Activated CD4-positive, alpha-beta T cell treated with anti-CD3 and anti-CD28 coated beads, Interleukin-2, amount 10 ng/mL, durations not matched to agents 7 days and 5 days (primary cell): ENCODE measurements around the gene CCL16. TPM values are rescaled to one million over a fixed set of nuclear protein-coding genes. Genes with fewer than 3 reads are reported as not detected.
A peak's percentile ranks its signal among the peaks of the same experiment; 100 is the strongest.
"Not testable (repeated sequence)": the region's sequence is repeated elsewhere in the genome, so short reads cannot be mapped to it uniquely, and the experiment has no call there.

Source experiments
- CTCF ChIA-PET: fragments of 350-600 bp; sonication (Branson Sonifier 250); formaldehyde crosslinking; loops from one replicate; lab custom pipeline; 2021; ENCODE audit warnings: antibody characterized with exemption; lab: Charles Lee
- POLR2A ChIA-PET: fragments of 350-600 bp; sonication (Branson Sonifier 250); formaldehyde crosslinking; loops from one replicate; lab custom pipeline; 2021; ENCODE audit warnings: antibody characterized with exemption; lab: Charles Lee
- DNase-seq: peaks from one replicate; pipeline ENCODE4 v3.0.0-alpha.2; 2020
- H3K27ac Mint-ChIP-seq: one replicate; pipeline ENCODE4 v1.8.0; 2021; ENCODE audit warnings: mild to moderate bottlenecking, moderate library complexity, mixed read lengths
- H3K27me3 Mint-ChIP-seq: one replicate; pipeline ENCODE4 v1.8.0; 2021; ENCODE audit warnings: mixed read lengths
- H3K36me3 Mint-ChIP-seq: one replicate; pipeline ENCODE4 v1.8.0; 2021; ENCODE audit warnings: low read depth, mixed read lengths
- H3K4me1 Mint-ChIP-seq: one replicate; pipeline ENCODE4 v1.8.0; 2021; ENCODE audit warnings: mixed read lengths
- H3K4me3 Mint-ChIP-seq: one replicate; pipeline ENCODE4 v1.8.0; 2021; ENCODE audit warnings: mild to moderate bottlenecking, moderate library complexity, mixed read lengths
- H3K9me3 Mint-ChIP-seq: one replicate; pipeline ENCODE4 v1.8.0; 2021; ENCODE audit warnings: mixed read lengths
- total RNA-seq, 2 experiments: library from RNA; stranded (reverse); gene quantifications; one replicate each; pipeline ENCODE4 v1.2.3, GENCODE V29; 2021

Gene CCL16
- total RNA-seq, 2 experiments from 2014 or later: not detected

DNA sequence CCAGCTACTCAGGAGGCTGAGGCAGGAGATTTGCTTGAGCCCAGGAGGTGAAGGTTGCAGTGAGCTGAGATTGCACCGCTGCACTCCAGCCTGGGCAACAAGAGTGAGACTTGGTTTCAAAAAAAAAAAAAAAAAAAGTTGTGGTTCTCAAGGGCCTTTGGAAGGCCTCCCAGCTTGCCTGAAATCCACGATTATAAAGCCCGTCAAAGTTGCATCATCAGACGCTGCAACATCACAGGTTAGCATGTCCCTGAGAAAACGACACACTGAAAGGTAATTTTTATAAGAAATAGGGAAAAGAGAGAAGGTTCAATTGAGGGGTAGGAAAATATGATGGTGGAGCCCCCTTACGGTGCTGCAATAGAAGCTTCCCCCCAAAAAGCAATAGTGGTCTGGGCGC lies 33.2 kb downstream of the CCL16 start:
- H3K27me3 Mint-ChIP-seq: peaks cover 12% of the 10 kb centered on the region
- peaks cover 5% of the 10 kb centered on the region for H3K4me1 Mint-ChIP-seq
- ChIA-PET CTCF (interaction anchor here (0.6 to 1.2 kb wide), 4 partner anchors 28 to 1155 kb away, joined by 3 to 5 read pairs (median 3); no protein-coding TSS in a partner anchor), POLR2A (no interaction called here)
- no peak overlapping the region for H3K27ac Mint-ChIP-seq
- H3K9me3 Mint-ChIP-seq: no peaks in the 10 kb centered on the region
- H3K36me3 Mint-ChIP-seq: no peaks in the 10 kb centered on the region
- H3K4me3 Mint-ChIP-seq: no peak overlapping the region
- DNase-seq: no peak

GRCh38 chr17:35947156-35947585 lies 34.1 kb downstream of the CCL16 start:
- Mint-ChIP-seq H3K27ac (no peak overlapping the region), H3K4me3 (peak overlapping the region; percentile 10), H3K9me3 (no peaks in the 10 kb centered on the region), H3K36me3 (no peaks in the 10 kb centered on the region), H3K27me3 (peaks cover 10% of the 10 kb centered on the region), H3K4me1 (peaks cover 8% of the 10 kb centered on the region)
- CTCF ChIA-PET: interaction anchor here (0.6 to 1.2 kb wide), 5 partner anchors 15 to 288 kb away, joined by 3 to 5 read pairs (median 4); no protein-coding TSS in a partner anchor
- DNase-seq: peak; percentile 61
- POLR2A ChIA-PET: no interaction called here

DNA sequence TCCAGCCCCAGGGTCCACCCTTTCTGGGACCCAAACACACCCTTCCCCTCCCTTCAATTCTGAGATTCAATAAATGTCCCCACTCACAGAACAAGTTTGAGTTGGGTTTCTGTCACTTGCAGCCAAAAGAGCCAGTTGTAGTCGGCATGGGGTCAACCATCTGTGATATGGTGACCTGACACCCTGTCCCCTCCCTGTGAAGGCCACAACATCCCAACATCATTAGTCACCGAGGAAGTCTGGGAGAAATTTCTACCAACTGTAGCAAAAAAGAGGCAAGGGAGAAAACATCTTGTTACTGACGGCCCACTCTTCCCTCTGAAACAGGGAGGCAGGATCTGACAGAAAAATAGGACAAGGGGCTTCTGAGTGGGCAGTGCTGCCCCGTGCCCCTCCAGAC lies 37.1 kb downstream of the CCL16 start:
- Mint-ChIP-seq H3K27me3 (peaks cover 6% of the 10 kb centered on the region), H3K4me3 (no peak overlapping the region), H3K9me3 (no peaks in the 10 kb centered on the region), H3K4me1 (peaks cover 8% of the 10 kb centered on the region), H3K36me3 (no peaks in the 10 kb centered on the region), H3K27ac (no peak overlapping the region)
- ChIA-PET POLR2A (no interaction called here), CTCF (interaction anchor here (0.7 kb wide), 1 partner anchor 1673 kb away, joined by 3 read pairs; no protein-coding TSS in a partner anchor)
- no peak for DNase-seq

- H3K4me1 Mint-ChIP-seq: peaks cover 8% of the 10 kb centered on the region
- CTCF ChIA-PET: interaction anchor here (0.7 to 1.0 kb wide), 3 partner anchors 32 to 1674 kb away, joined by 3 to 8 read pairs (median 3); no protein-coding TSS in a partner anchor
- no peaks in the 10 kb centered on the region for H3K36me3 Mint-ChIP-seq
- no peak within 1 kb of the TSS for H3K27ac Mint-ChIP-seq
- peaks cover 6% of the 10 kb centered on the region for H3K27me3 Mint-ChIP-seq
- POLR2A ChIA-PET: no interaction called here
- no peak for DNase-seq
- H3K9me3 Mint-ChIP-seq: peaks cover 2% of the 10 kb centered on the region
- no peak within 1 kb of the TSS for H3K4me3 Mint-ChIP-seq
These were observed 37.8 kb downstream of the CCL16 start, which contains the start of gene LYZL6 for GRCh38 chr17:35943537-35943936. Gene LYZL6 (minus strand): TSS chr17:35943713. CDS start chr17:35939356, 4,357 bp downstream.

DNA sequence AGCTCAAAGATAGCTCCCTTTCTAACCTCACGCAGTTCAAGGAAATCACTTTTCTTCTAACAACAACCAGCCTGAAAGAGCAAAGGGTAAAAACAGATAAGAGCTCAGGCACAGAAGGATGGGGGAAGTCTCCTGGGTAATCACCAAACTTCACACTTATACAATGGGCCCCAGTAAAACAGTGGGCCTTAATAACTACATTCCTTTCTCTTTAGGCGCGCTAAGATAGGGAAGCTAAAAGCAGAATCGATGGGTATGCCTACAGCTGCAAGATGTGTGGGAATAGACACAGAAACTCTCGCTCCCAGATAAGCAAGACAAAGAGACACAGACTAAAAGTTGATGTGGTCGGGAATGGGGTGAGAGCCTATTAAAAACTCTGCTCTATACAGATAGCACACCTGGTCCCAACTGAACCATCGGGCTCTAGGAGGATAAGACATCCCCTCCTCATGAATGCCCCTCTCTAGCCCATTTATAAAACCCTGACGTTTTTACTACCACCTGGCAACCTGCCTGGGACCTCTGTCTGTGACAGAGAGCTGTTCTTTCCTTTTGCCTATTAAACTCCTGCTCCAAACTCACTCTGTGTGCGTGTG lies 38.6 kb downstream of the CCL16 start:
- ChIA-PET POLR2A (no interaction called here), CTCF (interaction anchor here (0.7 to 1.0 kb wide), 2 partner anchors 32 to 179 kb away, joined by 3 to 8 read pairs; no protein-coding TSS in a partner anchor)
- Mint-ChIP-seq H3K27me3 (peaks cover 6% of the 10 kb centered on the region), H3K9me3 (peaks cover 2% of the 10 kb centered on the region), H3K4me3 (no peak overlapping the region), H3K36me3 (no peaks in the 10 kb centered on the region), H3K27ac (no peak overlapping the region), H3K4me1 (peaks cover 8% of the 10 kb centered on the region)
- no peak for DNase-seq

- DNase-seq, H3K9me3 Mint-ChIP-seq, H3K4me1 Mint-ChIP-seq, H3K36me3 Mint-ChIP-seq, POLR2A ChIA-PET, H3K4me3 Mint-ChIP-seq, H3K27ac Mint-ChIP-seq: not testable (repeated sequence)
- CTCF ChIA-PET: interaction anchor here (0.7 to 0.9 kb wide), 3 partner anchors 7 to 878 kb away, joined by 3 to 4 read pairs (median 3); partner anchors contain the start of gene RDM1
- H3K27me3 Mint-ChIP-seq: peaks cover 16% of the 10 kb centered on the region
These were observed 42.8 kb downstream of the CCL16 start for GRCh38 chr17:35938492-35938891.

DNA sequence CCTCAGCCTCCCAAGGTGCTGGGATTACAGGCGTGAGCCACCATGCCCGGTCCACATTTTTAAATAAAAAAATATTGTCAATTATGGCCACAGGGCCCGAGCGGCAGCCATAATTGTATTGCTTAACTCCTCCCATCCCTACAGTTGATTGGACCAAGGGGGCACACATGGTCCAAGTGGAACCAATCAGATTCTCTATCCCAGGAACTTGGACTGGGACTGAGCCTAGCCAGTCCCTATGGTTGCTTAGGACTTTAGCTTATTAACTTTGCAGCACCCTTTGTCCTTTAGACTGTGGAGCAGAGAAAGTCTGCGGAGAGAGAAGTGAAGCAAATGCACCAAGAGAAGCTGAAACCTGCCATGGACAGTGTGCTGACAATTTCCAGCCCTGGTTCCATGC lies 45.2 kb downstream of the CCL16 start:
- ChIA-PET CTCF (interaction anchor here (0.6 kb wide), 1 partner anchor 57 kb away, joined by 3 read pairs; no protein-coding TSS in a partner anchor), POLR2A (no interaction called here)
- H3K27me3 Mint-ChIP-seq: peaks cover 10% of the 10 kb centered on the region
- H3K36me3 Mint-ChIP-seq: peaks cover 2% of the 10 kb centered on the region
- H3K4me1 Mint-ChIP-seq: peaks cover 5% of the 10 kb centered on the region
- no peak overlapping the region for H3K27ac Mint-ChIP-seq
- no peak for DNase-seq
- H3K9me3 Mint-ChIP-seq: peaks cover 2% of the 10 kb centered on the region
- no peak overlapping the region for H3K4me3 Mint-ChIP-seq

DNA sequence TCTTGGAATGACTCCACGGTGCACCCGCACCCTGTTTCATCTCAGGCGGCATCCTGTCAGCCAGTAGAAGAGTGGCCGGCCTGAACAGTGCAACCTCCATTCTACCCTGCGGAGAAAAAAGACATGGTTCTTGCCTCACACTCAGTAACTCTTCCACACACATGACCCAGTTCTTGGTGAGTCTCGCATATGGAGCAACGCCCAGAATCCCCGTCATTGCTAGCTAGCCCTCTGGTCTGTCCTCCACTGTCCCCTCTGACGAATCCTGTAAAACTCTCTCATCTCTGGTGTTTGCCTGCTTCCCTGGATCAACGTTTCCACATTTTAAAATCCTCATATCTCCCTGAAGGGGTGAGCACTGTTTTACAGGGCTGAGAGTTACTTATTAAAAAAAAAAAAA lies 46.5 kb downstream of the CCL16 start:
- CTCF ChIA-PET: interaction anchor here (0.6 to 1.6 kb wide), 4 partner anchors 39 to 262 kb away, joined by 3 to 5 read pairs (median 4); no protein-coding TSS in a partner anchor
- no peak overlapping the region for H3K27ac Mint-ChIP-seq
- POLR2A ChIA-PET: interaction anchor here (0.7 kb wide), 1 partner anchor 32 kb away, joined by 5 read pairs; no protein-coding TSS in a partner anchor
- H3K4me3 Mint-ChIP-seq: no peak overlapping the region
- peaks cover 2% of the 10 kb centered on the region for H3K36me3 Mint-ChIP-seq
- peaks cover 10% of the 10 kb centered on the region for H3K27me3 Mint-ChIP-seq
- H3K9me3 Mint-ChIP-seq: peaks cover 2% of the 10 kb centered on the region
- H3K4me1 Mint-ChIP-seq: peaks cover 17% of the 10 kb centered on the region
- DNase-seq: no peak

- no peak overlapping the region for H3K4me3 Mint-ChIP-seq
- POLR2A ChIA-PET: no interaction called here
- no peaks in the 10 kb centered on the region for H3K9me3 Mint-ChIP-seq
- peaks cover 8% of the 10 kb centered on the region for H3K36me3 Mint-ChIP-seq
- CTCF ChIA-PET: interaction anchor here (0.9 to 1.9 kb wide), 3 partner anchors 16 to 24 kb away, joined by 3 to 6 read pairs (median 3); no protein-coding TSS in a partner anchor
- peaks cover 10% of the 10 kb centered on the region for H3K27me3 Mint-ChIP-seq
- DNase-seq: no peak
- peaks cover 29% of the 10 kb centered on the region for H3K4me1 Mint-ChIP-seq
- no peak overlapping the region for H3K27ac Mint-ChIP-seq
These were observed 48.7 kb downstream of the CCL16 start for GRCh38 chr17:35932586-35932985.

GRCh38 chr17:35931794-35932425 lies 49.4 kb downstream of the CCL16 start:
- Mint-ChIP-seq H3K4me3 (no peak overlapping the region), H3K27ac (peak overlapping the region; percentile 61), H3K4me1 (peaks cover 29% of the 10 kb centered on the region), H3K9me3 (no peaks in the 10 kb centered on the region), H3K36me3 (peaks cover 8% of the 10 kb centered on the region), H3K27me3 (peaks cover 10% of the 10 kb centered on the region)
- CTCF ChIA-PET: interaction anchor here (0.6 to 1.9 kb wide), 10 partner anchors 7 to 67 kb away, joined by 3 to 6 read pairs (median 3); no protein-coding TSS in a partner anchor
- POLR2A ChIA-PET: no interaction called here
- DNase-seq: no peak

DNA sequence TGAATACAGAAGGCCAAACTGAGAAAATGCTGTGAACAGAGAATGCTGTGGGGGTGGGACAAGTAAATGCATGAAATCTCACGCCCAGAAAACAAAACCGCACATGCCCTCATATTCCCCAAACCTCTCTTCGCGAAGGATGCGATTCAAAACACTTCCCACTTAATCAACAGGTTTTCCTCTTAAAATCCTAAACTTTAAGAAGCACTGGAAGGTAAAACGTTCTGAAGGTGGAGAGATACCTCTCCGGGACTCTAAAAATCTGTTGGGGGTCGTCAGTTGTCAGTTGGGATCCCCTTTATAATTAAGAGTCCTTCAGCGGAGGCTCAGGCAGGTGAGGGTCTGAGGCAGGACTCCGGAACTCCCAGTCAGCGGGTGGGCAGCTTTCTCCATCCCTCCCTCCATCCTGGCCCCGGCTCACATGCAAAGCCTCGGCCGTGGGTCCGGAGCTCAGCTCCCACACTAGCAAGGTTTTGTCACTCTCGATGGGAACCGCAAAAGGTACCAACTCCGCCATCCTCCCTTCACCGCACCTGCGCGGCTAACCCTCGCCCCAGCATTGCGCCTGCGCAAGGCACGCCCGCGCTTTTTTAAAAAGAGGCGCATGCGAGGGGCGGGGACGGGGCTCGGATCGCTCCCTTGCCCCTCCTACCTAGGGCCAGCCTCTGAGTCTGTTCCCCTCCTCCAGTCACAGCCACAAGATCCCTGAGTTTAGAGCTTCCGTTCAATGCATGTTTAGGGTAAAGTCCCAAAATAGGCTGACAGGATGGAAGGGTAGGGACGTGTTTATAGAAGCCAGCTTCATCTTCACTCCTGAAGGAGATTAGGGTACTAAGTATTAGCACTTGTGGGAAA lies 50.9 kb downstream of the CCL16 start, which contains the start of gene RDM1:
Gene RDM1 (minus strand): TSS at position 563 of the 855 bp plus-strand sequence. CDS start 46 bp downstream, at position 517.
- Mint-ChIP-seq H3K4me1 (peaks cover 32% of the 10 kb centered on the region), H3K36me3 (peaks cover 12% of the 10 kb centered on the region), H3K27me3 (peaks cover 10% of the 10 kb centered on the region), H3K9me3 (no peaks in the 10 kb centered on the region), H3K27ac (peak within 1 kb of the TSS; percentile 84), H3K4me3 (peak within 1 kb of the TSS; percentile 77)
- POLR2A ChIA-PET: interaction anchor here (0.5 kb wide), 1 partner anchor 204 kb away, joined by 4 read pairs; no protein-coding TSS in a partner anchor
- CTCF ChIA-PET: interaction anchor here (0.8 to 1.9 kb wide), 5 partner anchors 9 to 104 kb away, joined by 3 to 4 read pairs (median 4); no protein-coding TSS in a partner anchor
- peak; percentile 91 for DNase-seq

GRCh38 chr17:35927714-35928113 lies 53.6 kb downstream of the CCL16 start:
- H3K4me1 Mint-ChIP-seq: peaks cover 43% of the 10 kb centered on the region
- H3K9me3 Mint-ChIP-seq: no peaks in the 10 kb centered on the region
- H3K27me3 Mint-ChIP-seq: no peaks in the 10 kb centered on the region
- H3K27ac Mint-ChIP-seq: no peak overlapping the region
- POLR2A ChIA-PET: no interaction called here
- CTCF ChIA-PET: no interaction called here
- no peak overlapping the region for H3K4me3 Mint-ChIP-seq
- peaks cover 32% of the 10 kb centered on the region for H3K36me3 Mint-ChIP-seq
- DNase-seq: no peak
